Loucy (cell line): ENCODE data around the gene MTREX.

ENCODE experiments used
- CTCF ChIP-seq: fragments of 200-600 bp; sonication (generic); conservative IDR thresholded peaks from 2 replicates; pipeline ENCODE4 v1.5.1; 2014; ENCODE audit warnings: mild to moderate bottlenecking, antibody characterized with exemption, low read length
- EZH2phosphoT487 ChIP-seq: fragments of 200-600 bp; IDR thresholded peaks from 2 replicates; pipeline ENCODE4 v1.6.1; 2018; ENCODE audit warnings: antibody characterized with exemption, mild to moderate bottlenecking, moderate library complexity, borderline replicate concordance

- TF ChIP-seq CTCF (no peak), EZH2phosphoT487 (no peak)
Observed at GRCh38 chr5:55350754-55351153, 43.0 kb downstream of the MTREX start.
